PC-9 (cell line): ENCODE measurements around the gene CYP2C19.

ENCODE experiments used
- EZH2 ChIP-seq: fragments of 200-600 bp; sonication (generic); IDR thresholded peaks from 2 replicates; pipeline ENCODE4 v1.8.0; 2017; ENCODE audit warnings: antibody characterized with exemption, low read depth
- TF ChIP-seq, protein P1 (sequence below): fragments of 200-600 bp; sonication (generic); conservative IDR thresholded peaks from 2 replicates; pipeline ENCODE4 v1.6.1; 2017; ENCODE audit warnings: mixed run types, antibody characterized with exemption, mild to moderate bottlenecking, moderate library complexity

DNA sequence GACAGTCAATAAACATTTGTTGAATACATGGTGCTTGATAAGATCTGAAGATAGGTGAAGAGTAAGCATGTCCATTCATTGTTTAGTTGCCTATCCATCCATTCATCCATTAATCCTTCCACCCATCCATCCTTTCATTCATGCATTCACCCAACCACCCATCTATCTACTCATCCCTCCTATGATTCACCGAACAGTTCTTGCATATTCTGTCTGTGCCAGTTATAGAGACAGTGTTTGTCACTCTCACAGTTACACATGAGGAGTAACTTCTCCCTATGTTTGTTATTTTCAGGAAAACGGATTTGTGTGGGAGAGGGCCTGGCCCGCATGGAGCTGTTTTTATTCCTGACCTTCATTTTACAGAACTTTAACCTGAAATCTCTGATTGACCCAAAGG is 90.0 kb downstream of the CYP2C19 start:
- TF ChIP-seq, protein P1, sequence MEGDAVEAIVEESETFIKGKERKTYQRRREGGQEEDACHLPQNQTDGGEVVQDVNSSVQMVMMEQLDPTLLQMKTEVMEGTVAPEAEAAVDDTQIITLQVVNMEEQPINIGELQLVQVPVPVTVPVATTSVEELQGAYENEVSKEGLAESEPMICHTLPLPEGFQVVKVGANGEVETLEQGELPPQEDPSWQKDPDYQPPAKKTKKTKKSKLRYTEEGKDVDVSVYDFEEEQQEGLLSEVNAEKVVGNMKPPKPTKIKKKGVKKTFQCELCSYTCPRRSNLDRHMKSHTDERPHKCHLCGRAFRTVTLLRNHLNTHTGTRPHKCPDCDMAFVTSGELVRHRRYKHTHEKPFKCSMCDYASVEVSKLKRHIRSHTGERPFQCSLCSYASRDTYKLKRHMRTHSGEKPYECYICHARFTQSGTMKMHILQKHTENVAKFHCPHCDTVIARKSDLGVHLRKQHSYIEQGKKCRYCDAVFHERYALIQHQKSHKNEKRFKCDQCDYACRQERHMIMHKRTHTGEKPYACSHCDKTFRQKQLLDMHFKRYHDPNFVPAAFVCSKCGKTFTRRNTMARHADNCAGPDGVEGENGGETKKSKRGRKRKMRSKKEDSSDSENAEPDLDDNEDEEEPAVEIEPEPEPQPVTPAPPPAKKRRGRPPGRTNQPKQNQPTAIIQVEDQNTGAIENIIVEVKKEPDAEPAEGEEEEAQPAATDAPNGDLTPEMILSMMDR: no peak
- TF ChIP-seq EZH2: no peak
